AG04450 (cell line): Measurements from ENCODE around the gene CAMSAP1. TPM values are rescaled to one million over a fixed set of nuclear protein-coding genes. Genes with fewer than 3 reads are reported as not detected.

Experiments
- CTCF ChIA-PET: fragments of 300-600, 350-600 bp; formaldehyde crosslinking; extraction: SDS; loops from one replicate; lab custom pipeline; 2022; ENCODE audit warnings: antibody characterized with exemption, inconsistent platforms; lab: Charles Lee
- POLR2A ChIA-PET: fragments of 350-600 bp; formaldehyde crosslinking; extraction: SDS; loops from one replicate; lab custom pipeline; 2021; ENCODE audit warnings: antibody characterized with exemption, inconsistent platforms; lab: Yijun Ruan, JAX
- DNase-seq: peaks from one replicate; pipeline ENCODE4 v3.0.0-alpha.2; 2011; ENCODE audit warnings: low read depth, low spot score
- H3K27ac ChIP-seq: one replicate; pipeline ENCODE4 v1.5.1; 2012; ENCODE audit warnings: low read depth, low read length, control low read depth
- H3K27me3 ChIP-seq: one replicate; pipeline ENCODE4 v1.6.0; 2012; ENCODE audit warnings: low read length; ENCODE audit not compliant: control insufficient read depth, insufficient read depth
- H3K4me3 ChIP-seq: 2 replicates; pipeline ENCODE4 v1.5.1; 2011; ENCODE audit warnings: mild to moderate bottlenecking, low read depth, low read length, control low read depth
- H3K9me3 ChIP-seq: 2 replicates; pipeline ENCODE4 v1.5.1; 2012; ENCODE audit warnings: low read length; ENCODE audit not compliant: control insufficient read depth, insufficient read depth
- polyA plus RNA-seq: library from polyadenylated mRNA; depleted of rRNA; stranded (reverse); fragments of >200 nt; gene quantifications from 2 replicates; pipeline ENCODE4 v1.2.3, GENCODE V29; 2011
- TF ChIP-seq, protein P1 (sequence below): IDR thresholded peaks from 2 replicates; pipeline ENCODE4 v1.5.1; 2011; ENCODE audit warnings: low read depth, low read length, control low read depth, inconsistent platforms

The CAMSAP1 gene
- polyA plus RNA-seq, 1 experiment: 7.8 TPM

DNA sequence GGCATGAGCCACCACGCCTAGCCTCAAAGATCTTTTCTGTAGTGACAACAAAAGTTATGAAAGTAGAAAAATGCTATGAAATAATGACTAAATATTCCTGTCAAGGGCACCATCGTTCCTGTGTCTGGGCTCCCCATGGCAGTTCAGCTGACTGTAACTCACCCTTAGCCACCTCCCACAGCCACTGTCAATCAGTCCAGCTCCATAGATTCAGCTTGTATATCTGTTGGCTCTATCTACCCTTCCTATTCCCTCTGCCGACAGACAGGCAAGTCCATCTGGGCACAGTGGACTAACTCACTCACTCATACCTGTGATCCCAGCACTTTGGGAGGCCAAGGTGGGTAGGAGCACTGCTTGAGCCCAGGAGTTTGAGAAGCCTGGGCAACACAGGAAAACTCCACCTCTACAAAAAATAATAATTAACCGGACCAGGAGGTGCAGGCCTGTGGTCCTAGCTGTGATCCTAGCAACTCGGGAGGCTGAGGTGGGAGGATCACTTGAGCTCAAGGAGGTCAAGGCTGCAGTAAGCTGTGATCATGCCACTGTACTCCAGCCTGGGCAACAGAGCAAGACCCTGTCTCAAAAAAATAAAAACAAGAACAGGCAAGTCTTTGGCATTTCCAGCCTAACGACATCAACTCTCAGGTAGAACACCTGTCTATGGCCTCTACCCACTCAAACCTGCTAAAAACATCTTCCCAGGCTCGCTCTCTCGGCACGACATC, 6.2 kb downstream of the CAMSAP1 start:
- ChIA-PET CTCF (no interaction called here), POLR2A (no interaction called here)
- TF ChIP-seq, protein P1, sequence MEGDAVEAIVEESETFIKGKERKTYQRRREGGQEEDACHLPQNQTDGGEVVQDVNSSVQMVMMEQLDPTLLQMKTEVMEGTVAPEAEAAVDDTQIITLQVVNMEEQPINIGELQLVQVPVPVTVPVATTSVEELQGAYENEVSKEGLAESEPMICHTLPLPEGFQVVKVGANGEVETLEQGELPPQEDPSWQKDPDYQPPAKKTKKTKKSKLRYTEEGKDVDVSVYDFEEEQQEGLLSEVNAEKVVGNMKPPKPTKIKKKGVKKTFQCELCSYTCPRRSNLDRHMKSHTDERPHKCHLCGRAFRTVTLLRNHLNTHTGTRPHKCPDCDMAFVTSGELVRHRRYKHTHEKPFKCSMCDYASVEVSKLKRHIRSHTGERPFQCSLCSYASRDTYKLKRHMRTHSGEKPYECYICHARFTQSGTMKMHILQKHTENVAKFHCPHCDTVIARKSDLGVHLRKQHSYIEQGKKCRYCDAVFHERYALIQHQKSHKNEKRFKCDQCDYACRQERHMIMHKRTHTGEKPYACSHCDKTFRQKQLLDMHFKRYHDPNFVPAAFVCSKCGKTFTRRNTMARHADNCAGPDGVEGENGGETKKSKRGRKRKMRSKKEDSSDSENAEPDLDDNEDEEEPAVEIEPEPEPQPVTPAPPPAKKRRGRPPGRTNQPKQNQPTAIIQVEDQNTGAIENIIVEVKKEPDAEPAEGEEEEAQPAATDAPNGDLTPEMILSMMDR: no peak

DNA sequence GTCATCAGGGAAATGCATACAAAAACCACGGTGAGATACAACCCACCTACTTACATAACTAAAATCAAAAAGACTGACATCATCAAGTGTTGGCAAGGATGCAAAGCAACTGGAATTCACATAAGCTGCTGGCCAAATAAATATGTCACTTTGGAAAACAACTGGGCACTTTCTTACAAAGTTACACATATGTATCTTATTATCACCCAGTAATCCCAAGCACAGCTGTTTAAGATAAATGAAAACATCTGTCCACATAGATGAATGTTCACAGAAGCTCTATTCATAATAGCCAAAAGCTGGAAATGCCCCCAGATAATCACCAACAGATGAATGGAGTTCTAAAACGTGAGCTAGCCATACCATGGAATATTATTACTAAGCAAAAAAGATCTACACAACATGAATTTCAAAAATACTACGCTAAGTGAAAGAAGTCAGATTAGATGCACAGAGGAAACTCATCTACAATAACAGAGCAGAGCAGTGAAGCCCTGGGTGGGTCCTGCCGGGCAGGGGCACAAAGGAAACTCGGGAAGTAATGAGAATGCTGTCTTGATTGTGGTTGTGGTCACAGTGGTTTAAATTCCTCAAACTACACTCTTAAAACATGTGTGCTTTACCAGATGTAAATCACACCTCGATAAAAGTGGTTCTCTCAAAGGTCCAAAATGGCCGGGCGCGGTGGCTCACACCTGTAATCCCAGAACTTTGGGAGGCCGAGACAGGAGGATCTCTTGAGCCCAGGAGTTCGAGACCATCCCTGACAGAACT, 8.5 kb downstream of the CAMSAP1 start:
- ChIA-PET CTCF (no interaction called here), POLR2A (no interaction called here)
- H3K4me3 ChIP-seq: no peak overlapping the region
- peaks cover 10% of the 10 kb centered on the region for H3K9me3 ChIP-seq
- H3K27me3 ChIP-seq: no peaks in the 10 kb centered on the region
- TF ChIP-seq, protein P1: no peak
- peak; percentile 64 for DNase-seq
- no peak overlapping the region for H3K27ac ChIP-seq

More for the DNA sequence above, 6.2 kb downstream of the CAMSAP1 start:
- H3K27ac ChIP-seq: no peak overlapping the region
- no peak overlapping the region for H3K4me3 ChIP-seq
- H3K9me3 ChIP-seq: peaks cover 13% of the 10 kb centered on the region
- no peak for DNase-seq
- H3K27me3 ChIP-seq: no peaks in the 10 kb centered on the region

DNA sequence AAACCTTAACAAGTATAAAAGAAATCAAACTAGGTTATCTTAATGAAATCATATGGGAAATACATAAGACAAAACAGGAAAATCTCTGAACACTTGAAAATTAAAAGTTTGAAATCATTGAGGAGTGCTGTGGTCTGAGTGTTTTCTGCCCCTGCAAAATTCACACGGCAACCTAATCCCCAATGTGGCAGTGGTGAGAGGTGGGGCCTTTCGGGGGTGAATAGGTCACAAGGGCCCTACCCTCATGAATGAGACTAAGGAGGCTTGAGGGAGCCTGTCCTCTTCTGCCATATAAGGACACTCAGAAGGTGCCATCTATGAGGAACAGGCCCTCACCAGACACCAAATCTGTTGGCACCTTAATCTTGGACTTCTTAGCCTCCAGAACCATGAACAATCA, 10.7 kb downstream of the CAMSAP1 start:
- Histone ChIP-seq H3K27ac (no peak overlapping the region), H3K9me3 (peaks cover 10% of the 10 kb centered on the region), H3K4me3 (no peak overlapping the region), H3K27me3 (no peaks in the 10 kb centered on the region)
- TF ChIP-seq, protein P1: no peak
- CTCF ChIA-PET: no interaction called here
- POLR2A ChIA-PET: no interaction called here
- no peak for DNase-seq

DNA sequence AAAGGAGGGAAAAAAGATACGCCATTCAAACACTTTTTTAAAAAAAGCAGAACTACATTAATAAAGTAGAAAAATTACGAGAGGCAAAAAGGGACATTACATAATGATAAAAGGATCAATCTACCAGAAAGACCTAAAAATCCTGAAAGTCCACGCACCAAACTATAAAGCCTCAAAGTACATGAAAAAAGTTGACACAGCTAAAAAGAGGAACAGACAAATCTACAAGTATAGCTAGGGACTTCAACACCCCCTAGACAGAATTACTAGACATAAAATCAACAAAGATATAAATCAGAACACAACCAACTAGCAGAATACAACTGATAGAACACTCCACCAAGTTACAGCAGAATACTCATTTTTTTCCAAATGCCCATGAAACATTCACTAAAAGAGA, 11.1 kb downstream of the CAMSAP1 start:
- Histone ChIP-seq H3K27me3 (no peaks in the 10 kb centered on the region), H3K4me3 (no peak overlapping the region), H3K9me3 (peaks cover 10% of the 10 kb centered on the region), H3K27ac (no peak overlapping the region)
- TF ChIP-seq, protein P1: no peak
- CTCF ChIA-PET: no interaction called here
- POLR2A ChIA-PET: no interaction called here
- DNase-seq: no peak

DNA sequence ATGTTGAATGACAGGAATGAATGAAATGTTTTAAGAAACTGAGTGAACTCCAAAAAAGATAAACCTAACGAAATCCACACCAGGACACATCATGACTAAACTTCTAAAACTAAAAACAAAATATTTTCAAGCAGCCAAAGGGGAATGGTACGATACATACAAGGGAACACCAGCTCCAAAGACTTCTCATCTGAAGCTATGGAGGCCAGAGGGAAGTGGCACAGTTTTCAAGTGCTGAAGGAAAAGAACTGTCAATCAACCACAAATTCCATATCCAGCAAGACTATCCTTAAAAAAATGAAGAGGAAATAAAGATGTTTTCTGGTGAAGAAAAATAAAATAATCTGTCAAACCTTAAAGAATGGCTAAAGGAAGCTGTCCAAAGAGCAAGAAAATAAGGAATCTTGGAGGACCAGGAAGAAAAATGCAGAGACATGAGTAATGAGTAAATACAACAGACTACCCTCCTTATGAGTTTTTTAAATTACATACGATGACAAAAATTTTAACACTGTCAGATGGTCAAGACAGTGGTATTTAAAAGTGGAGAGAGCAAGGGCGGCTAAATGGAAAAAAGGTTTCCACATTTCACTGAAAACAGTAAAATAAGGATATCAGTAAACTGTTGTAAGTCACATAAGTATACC, 12.0 kb downstream of the CAMSAP1 start:
- H3K9me3 ChIP-seq: peaks cover 7% of the 10 kb centered on the region
- no peak for DNase-seq
- TF ChIP-seq, protein P1: no peak
- POLR2A ChIA-PET: no interaction called here
- H3K27me3 ChIP-seq: no peaks in the 10 kb centered on the region
- CTCF ChIA-PET: no interaction called here
- no peak overlapping the region for H3K4me3 ChIP-seq
- H3K27ac ChIP-seq: no peak overlapping the region
